Measurements from ENCODE around the gene FMN1. TPM values are rescaled to one million over a fixed set of nuclear protein-coding genes. Genes with fewer than 3 reads are reported as not detected.

FMN1 gene
- total RNA-seq, 1 experiment from 2014 or later = 25.8 TPM

DNA sequence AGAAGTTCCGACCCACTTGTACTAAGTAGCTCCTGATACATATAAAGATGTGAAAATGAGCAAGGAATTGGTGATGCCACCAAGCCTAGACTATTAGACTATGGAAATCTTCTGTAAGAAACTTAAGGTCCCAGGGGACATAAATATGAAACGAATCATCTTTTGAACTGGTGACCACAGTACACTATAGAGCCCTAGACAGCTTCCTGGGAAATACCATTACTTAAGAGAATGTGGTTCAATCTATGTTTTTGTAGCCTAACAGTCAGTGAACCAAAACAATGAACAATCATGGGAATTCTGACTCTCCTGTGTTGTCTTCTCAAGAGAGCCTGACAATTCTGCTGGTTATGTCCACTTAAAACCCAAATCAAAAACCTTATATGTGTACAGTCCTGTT lies 285.1 kb downstream of the FMN1 start:
- no peaks in the 10 kb centered on the region for H3K4me1 ChIP-seq (replicated peaks; ENCODE audit: insufficient read depth)
- H3K9me2 ChIP-seq (ENCODE audit: insufficient read depth) = no peaks in the 10 kb centered on the region
- no peaks in the 10 kb centered on the region for H4K20me1 ChIP-seq (ENCODE audit: insufficient read depth)
- POLR2A ChIA-PET (ENCODE audit: unreplicated experiment) = no interaction called here
- CTCF ChIA-PET = no interaction called here
- H3K4me2 ChIP-seq = no peak overlapping the region
- H2AFZ ChIP-seq = no peak overlapping the region
- no peaks in the 10 kb centered on the region for H3K36me3 ChIP-seq (ENCODE audit: low read depth)
- DNase-seq = no peak
- H3K4me3 ChIP-seq = no peak overlapping the region
- H3K9me3 ChIP-seq (ENCODE audit: insufficient read depth, low read depth) = no peaks in the 10 kb centered on the region
- H3K79me2 ChIP-seq (ENCODE audit: low read depth) = no peaks in the 10 kb centered on the region
- intact Hi-C loops (cut with micrococcal nuclease; ENCODE audit: unreplicated experiment) = no loop called here
- no peak overlapping the region for H3K27ac ChIP-seq
- TF ChIP-seq, protein P1, sequence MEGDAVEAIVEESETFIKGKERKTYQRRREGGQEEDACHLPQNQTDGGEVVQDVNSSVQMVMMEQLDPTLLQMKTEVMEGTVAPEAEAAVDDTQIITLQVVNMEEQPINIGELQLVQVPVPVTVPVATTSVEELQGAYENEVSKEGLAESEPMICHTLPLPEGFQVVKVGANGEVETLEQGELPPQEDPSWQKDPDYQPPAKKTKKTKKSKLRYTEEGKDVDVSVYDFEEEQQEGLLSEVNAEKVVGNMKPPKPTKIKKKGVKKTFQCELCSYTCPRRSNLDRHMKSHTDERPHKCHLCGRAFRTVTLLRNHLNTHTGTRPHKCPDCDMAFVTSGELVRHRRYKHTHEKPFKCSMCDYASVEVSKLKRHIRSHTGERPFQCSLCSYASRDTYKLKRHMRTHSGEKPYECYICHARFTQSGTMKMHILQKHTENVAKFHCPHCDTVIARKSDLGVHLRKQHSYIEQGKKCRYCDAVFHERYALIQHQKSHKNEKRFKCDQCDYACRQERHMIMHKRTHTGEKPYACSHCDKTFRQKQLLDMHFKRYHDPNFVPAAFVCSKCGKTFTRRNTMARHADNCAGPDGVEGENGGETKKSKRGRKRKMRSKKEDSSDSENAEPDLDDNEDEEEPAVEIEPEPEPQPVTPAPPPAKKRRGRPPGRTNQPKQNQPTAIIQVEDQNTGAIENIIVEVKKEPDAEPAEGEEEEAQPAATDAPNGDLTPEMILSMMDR (conservative IDR thresholded peaks at IDR 0.05) = no peak
- TF ChIP-seq EZH2 (IDR thresholded peaks at IDR 0.05; ENCODE audit: low read depth) = no peak
- no TSS peak for BruUV-seq (replicated peaks)
- H3K27me3 ChIP-seq (ENCODE audit: insufficient read depth, low read depth) = no peaks in the 10 kb centered on the region
- no peaks in the 10 kb centered on the region for H3F3A ChIP-seq (ENCODE audit: insufficient read depth, low read depth)

DNA sequence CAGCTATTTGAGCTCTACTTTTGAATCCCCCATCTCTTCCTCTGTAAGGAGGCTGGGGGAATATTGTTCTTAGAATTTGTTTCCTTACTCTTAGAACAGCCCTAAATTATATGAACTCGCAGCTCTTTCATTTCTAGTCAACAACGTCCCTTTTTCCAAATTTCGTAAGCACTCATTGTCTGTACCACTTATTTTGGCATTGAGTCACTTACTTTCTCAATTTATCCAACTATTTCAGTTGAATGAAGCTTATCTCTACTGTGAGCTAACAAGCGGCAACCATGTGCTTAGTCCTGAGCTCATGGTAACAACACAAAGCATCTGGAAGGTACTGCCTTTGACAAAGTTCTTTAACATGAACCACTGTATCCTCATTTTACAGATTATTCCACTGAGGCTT lies 285.6 kb downstream of the FMN1 start:
- Histone ChIP-seq H2AFZ (no peak overlapping the region), H3K4me2 (no peak overlapping the region)
- POLR2A ChIA-PET (ENCODE audit: unreplicated experiment) = no interaction called here

DNA sequence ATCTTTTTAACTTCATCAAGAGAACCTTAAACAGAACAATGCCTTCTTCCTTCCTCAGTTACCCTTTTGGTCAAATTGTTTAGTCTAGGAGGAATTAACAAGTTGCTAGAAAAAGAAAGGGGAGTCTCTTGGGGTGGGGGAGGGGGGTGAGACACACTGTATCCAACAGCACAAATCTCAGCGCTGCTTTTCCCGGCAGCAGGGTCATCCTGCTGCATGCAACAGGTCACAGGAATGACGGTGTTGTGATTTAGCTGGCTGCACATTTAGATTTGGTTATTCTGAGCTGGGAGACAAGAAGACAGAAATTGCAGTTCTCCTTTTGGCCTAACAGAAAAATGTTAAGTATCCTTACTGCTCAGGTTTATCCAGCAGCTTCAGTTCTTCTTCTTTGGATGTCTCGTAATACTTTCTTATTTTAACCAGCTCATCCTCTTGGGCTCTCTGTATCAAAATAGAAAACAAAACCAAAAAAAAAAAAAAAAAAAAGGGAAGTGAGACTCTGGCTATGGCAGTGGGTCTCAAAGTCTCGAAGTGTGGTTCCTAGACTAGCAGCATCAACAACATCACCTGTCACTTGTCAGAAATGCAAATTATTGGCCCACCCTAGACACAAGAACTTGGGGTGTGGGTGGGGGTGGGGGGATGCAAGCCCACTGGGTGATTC lies 286.2 kb downstream of the FMN1 start:
- H3K4me2 ChIP-seq = no peak overlapping the region
- BruUV-seq (replicated peaks) = no TSS peak
- no peak overlapping the region for H3K27ac ChIP-seq
- DNase-seq = no peak
- H3K79me2 ChIP-seq (ENCODE audit: low read depth) = no peaks in the 10 kb centered on the region
- intact Hi-C loops (cut with micrococcal nuclease; ENCODE audit: unreplicated experiment) = no loop called here
- POLR2A ChIA-PET (ENCODE audit: unreplicated experiment) = no interaction called here
- H3K9me2 ChIP-seq (ENCODE audit: insufficient read depth) = no peaks in the 10 kb centered on the region
- no peak for TF ChIP-seq EZH2 (IDR thresholded peaks at IDR 0.05; ENCODE audit: low read depth)
- TF ChIP-seq, protein P1 (conservative IDR thresholded peaks at IDR 0.05) = no peak
- no peaks in the 10 kb centered on the region for H3F3A ChIP-seq (ENCODE audit: insufficient read depth, low read depth)
- H3K9me3 ChIP-seq (ENCODE audit: insufficient read depth, low read depth) = no peaks in the 10 kb centered on the region
- H3K4me3 ChIP-seq = no peak overlapping the region
- H3K36me3 ChIP-seq (ENCODE audit: low read depth) = no peaks in the 10 kb centered on the region
- no peaks in the 10 kb centered on the region for H3K4me1 ChIP-seq (replicated peaks; ENCODE audit: insufficient read depth)
- no peaks in the 10 kb centered on the region for H4K20me1 ChIP-seq (ENCODE audit: insufficient read depth)
- no peak overlapping the region for H2AFZ ChIP-seq
- no peaks in the 10 kb centered on the region for H3K27me3 ChIP-seq (ENCODE audit: insufficient read depth, low read depth)
- CTCF ChIA-PET = no interaction called here

More for the DNA sequence above, 285.6 kb downstream of the FMN1 start:
- no peaks in the 10 kb centered on the region for H3K36me3 ChIP-seq (ENCODE audit: low read depth)
- H3K9me3 ChIP-seq (ENCODE audit: insufficient read depth, low read depth) = no peaks in the 10 kb centered on the region
- DNase-seq = no peak
- CTCF ChIA-PET = no interaction called here
- H3K4me3 ChIP-seq = no peak overlapping the region
- H4K20me1 ChIP-seq (ENCODE audit: insufficient read depth) = no peaks in the 10 kb centered on the region
- intact Hi-C loops (cut with micrococcal nuclease; ENCODE audit: unreplicated experiment) = no loop called here
- no peaks in the 10 kb centered on the region for H3K9me2 ChIP-seq (ENCODE audit: insufficient read depth)
- no peaks in the 10 kb centered on the region for H3F3A ChIP-seq (ENCODE audit: insufficient read depth, low read depth)
- H3K4me1 ChIP-seq (replicated peaks; ENCODE audit: insufficient read depth) = no peaks in the 10 kb centered on the region
- H3K79me2 ChIP-seq (ENCODE audit: low read depth) = no peaks in the 10 kb centered on the region
- no peak overlapping the region for H3K27ac ChIP-seq
- TF ChIP-seq EZH2 (IDR thresholded peaks at IDR 0.05; ENCODE audit: low read depth) = no peak
- TF ChIP-seq, protein P1 (conservative IDR thresholded peaks at IDR 0.05) = no peak
- H3K27me3 ChIP-seq (ENCODE audit: insufficient read depth, low read depth) = no peaks in the 10 kb centered on the region
- no TSS peak for BruUV-seq (replicated peaks)
